GM19035 (cell line): ENCODE data around the gene EFNA5.
"Not testable (repeated sequence)": the region's sequence is repeated elsewhere in the genome, so short reads cannot be mapped to it uniquely, and the experiment has no call there.

Experiments
- ATAC-seq: cut with Tn5 transposase; IDR thresholded peaks from one replicate; pipeline ENCODE4 v1.9.1; 2021; ENCODE audit not compliant: unreplicated experiment

The EFNA5 gene

DNA sequence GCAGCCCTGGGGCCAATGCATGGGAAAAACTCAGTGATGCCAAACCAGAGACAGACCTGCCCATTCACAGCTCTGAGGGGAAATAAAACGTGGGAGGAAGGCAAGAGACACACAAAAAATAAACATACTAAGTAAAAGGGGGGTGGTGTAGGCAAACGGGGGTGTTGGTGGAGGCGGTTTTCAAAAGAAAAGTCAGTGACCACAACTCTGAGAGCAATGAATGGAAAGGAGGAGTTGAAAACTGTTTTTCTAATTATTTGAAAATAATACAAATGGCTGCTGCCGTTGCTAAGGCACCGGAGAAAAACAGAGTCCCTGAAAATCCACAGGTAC is 293.5 kb downstream of the EFNA5 start:
- ATAC-seq = no peak

DNA sequence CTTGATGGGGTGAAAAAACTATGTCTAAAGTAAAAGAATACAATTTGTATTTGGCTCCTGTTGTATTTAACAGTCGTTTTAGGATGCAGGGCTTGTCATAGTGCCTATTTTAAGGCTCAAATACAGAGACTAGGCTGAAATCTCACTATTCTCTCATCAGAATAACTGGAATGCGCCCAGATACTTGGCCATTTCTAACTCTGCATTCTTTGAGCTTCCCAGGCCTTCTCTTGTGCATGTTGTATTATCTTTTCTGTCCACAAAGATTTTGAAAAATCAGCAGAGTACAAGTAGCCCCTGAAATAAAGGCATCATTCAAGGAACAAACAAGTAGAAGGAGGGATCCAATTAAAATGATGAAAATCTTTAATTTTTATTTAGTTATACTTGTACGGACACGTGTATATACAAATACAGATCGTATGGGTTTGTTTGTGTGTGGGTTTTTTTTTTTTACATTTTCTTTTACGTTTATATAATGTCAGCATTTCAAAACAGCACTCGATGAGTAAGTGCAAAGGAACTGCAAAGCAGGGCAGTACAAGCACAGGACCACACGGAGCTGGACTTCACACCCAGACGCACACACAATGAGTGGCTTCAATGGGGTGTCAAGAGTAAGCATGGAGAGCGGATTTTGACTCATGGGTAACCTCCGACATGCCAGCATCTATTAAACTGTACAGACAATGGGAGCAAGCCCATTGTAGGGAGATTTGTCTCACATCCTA is 294.0 kb downstream of the EFNA5 start:
- ATAC-seq = no peak

DNA sequence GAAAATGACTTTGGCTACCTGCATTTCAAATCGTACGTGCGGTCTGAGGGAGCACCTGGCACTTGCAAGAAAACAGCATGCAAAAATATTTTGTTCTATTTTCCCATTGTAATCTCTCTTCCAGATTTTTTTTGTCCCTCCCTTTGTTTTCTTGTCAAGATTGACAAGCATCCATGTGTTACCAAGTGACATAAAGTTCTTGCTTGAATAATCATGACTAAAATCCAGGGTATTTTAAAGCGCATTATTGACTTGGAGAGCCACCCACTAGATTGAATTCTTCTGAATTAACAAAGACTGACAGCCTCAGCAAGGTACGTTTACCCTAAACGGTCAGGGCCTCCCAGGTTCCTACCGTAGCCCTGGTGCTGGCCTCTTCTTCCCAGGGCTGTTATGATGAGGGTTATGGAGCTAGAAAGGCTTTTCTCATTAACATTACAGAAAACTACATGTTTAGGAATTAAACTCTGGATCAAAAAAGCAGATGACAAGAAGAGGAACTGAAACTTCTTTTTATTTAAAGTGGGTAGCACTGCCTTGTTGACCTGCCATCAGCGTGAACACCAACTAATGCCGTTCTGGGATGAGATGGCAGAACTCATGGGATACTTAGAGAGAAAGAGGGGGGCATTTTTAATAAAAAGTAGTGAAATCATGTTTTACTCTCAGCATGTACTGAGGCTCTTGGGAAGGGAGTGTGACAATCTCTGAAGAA is 297.0 kb downstream of the EFNA5 start:
- ATAC-seq = no peak

DNA sequence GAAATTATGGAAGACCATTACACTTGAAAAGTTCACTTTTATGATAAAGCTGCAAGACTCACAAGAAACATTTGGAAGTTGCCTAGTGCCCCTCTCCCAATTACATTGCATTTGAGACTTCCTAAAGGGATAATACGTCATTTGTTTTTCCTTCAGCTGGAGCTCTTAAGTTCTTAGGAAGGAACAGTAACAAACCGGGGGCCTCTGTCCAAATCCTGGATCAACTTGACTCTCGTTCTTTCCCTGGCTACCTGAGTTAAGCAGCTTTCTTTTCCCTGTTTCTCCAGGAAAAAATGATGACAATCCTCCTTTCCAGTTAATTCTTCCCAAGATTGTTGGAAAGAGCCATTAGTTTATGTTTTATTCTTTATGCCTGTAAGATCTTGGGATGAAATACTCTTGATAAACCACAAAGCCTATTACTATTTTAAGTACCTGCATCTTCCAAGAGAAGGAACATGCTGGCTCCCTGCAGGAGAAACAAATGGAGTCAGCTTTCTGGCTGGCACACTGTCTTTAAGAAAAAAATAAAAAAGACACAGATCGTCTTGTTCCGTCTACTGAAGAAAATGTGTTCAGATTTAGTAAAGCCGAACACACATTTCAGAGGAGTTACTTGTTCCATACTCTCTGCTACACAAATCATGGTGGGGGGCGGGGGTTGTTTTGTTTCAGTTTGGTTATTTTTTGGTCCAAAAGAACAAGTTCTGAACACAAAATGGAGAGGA is 297.9 kb downstream of the EFNA5 start:
- no peak for ATAC-seq

DNA sequence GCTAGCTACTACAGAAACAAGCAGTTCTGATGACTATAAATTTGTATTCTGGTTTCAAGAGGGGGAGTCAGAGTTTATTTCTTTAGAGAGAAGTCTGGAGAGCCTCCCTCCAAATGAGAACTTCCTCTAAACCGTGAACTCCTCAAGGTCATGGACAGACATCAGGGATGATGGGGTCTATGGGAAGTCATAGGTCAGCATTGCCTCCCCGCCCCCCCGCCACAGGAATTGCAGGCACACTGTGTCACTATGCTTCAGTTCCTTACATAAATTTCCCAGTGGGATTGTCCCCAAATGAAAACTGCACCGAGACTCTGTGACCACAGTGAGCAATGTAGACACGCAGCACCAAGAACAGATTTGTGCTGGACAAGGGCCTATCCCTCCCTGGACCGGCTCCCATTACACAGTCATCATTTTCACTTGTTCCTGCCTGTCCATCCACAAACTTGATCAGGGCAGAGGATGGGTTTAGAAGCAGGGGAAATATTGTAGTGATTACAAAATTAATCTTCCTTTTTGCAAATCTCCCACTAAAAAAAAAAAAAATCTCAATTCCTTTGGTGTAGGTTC is 300.3 kb downstream of the EFNA5 start:
- no peak for ATAC-seq

DNA sequence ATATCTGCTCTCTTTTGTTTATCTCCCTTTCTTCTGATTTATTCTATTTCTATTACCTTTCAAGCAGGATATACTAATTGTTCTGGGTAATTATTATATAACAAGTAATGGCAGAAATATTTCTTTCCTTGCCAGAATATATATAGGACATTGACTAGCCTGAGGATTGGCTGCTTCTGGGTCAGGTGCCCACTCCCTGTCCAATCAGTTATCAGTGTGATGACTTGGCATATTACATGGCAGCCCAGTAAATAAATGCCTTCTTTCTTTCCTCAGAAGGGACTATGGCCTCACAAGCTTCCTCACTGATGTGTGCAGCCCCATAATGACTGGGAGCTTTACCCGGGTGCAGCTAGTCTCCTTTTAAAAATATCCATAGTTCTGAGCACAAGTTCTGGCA is 301.1 kb downstream of the EFNA5 start:
- no peak for ATAC-seq

DNA sequence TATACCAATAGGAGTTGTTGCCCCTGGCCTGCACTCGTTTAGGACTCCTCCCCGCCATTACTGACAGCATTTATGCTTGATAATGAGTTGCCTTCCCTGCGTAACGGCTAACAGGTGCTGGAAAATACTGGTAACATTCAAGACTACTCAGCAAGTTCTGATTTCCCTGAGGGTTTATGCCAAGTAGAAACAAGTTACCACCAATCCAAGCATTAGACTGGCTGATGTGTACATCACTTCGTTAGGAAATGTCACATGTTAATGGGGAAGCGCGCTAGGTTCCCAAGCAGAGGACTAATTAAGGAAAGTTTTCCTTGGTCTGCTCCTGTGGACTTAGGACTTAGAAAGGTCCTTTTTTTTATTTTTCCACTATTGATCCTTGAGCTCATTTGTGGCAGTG is 302.1 kb downstream of the EFNA5 start:
- no peak for ATAC-seq

DNA sequence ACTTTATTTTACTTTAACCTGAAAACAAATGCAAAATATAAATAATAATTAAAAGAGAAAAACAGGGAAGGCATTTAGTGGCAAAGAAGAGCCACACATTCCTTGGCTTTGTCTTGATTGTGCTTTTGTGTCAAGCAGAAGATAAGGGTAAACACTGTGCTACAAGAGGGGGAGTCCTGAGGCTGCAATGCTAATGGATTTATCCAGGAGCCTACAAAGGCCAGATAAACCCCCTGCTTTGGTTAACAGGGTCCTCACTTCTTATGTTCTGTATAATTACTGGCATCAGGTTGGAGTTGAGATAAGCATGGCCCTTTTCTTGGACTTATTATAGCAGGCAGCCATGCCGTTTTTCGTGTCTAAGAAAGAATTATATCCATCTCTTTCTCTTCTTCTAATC is 302.8 kb downstream of the EFNA5 start:
- no peak for ATAC-seq

DNA sequence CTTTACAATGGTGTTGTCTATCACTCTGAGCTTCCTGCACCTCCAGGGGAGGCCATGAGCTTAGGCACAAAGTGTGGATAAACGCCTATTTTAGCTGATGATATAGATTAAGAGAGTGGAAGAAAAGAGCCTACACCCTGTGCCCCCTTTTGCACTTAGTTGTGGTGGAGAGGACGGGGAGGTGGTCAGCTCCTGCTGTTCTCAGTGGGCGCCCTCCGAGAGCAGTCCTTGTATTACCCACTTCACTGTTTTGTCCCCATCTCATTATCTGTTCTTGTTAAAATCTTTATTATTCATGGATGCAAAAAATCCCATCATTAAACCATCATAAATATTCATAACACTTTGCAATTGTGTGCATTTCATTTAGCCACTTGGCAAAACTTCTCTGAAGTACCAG is 303.3 kb downstream of the EFNA5 start:
- ATAC-seq = no peak

DNA sequence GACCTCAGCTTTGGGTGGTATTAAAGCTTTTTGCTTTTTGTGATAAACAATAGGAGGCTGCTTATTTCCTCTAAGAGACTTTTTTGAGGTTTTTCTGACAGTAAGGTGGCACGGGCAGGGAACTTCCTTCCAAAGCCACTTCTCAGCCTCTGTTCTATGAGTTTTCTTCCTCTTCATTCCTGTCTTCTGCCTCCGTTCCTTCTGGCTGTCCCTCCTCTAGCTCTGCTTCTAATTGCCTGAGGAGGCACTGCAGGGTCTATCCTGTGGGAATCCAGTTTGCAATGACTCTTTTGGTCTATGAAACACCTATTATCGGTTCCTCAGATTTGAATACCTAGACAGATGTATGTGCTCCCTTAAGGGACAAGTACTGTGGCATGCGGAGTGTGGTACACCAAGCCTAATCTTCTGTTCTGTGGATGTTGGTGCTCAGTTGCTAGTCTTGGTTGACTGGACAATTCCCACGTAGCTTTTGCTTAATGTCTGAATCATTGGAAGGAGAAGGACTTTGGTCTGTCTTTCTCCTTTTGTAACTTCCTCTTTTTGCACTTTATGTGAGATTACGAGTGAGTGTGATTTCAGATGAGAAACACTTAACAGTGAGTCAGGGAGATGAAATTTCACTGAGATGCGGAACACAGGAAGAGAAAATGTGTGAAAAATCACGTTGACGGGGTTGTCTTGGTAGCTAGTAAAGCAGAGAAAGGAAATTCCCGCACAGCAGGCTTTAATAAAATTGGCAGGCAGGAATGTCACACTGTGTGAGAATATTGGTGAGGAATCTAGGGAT is 305.2 kb downstream of the EFNA5 start:
- peak; percentile 49 for ATAC-seq

DNA sequence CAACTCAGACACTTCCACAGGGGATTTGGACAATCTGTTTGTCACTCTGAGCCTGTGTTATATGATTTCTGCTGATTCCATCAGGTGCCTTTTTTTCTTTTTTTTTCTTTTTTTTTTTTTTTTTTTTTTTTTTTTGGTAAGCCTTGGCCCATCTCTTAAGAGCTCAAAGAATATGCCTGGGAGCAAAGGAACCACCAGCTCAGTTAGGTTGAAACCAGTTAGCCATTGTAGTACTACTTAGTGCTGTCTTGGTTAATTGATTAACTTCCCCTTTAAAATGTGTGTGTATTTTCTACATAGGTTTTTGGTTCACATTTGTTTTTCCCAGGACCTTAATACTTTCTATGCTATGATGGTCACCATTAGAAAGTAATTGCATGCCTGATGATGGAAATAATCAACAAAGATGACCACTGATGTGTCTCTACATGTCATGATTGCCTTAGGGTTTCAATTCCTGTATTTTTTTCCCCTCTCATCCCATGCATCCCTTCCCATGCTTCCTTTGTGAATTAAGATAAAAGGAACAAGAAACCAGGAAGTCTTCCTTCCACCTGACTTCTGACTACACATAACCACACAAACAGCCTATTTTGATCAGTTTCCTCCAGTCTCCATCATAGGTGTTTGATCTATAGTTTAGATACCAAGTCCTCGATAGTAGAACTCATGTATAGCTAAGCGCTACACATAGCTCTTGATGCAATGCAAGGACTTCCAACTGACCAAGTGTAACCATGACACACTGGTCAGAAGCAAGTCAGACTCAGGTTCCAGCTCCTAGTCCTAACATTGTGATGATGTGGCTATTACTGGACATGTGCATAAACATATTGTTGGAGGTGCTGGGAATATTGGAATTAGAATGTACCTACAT is 306.1 kb downstream of the EFNA5 start:
- ATAC-seq = peak; percentile 16

DNA sequence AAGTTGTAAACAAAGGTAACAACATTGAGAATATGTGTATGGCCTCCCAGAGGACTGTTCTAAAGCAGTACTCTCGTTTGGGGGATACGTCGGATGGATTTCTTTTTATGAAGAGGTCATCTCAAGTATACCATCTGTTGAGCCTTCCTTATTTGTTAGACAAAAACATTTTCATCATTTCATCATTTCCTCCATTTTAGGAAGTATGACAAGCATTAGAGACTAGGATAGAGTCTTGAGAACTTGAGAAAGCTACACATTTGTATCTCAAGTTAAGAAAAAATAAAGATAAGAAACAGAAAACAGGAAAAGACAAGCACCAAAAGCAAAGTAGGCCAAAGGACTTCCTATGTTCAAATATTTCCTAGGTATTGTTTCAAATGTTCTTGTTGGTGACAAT is 307.0 kb downstream of the EFNA5 start:
- ATAC-seq = no peak

DNA sequence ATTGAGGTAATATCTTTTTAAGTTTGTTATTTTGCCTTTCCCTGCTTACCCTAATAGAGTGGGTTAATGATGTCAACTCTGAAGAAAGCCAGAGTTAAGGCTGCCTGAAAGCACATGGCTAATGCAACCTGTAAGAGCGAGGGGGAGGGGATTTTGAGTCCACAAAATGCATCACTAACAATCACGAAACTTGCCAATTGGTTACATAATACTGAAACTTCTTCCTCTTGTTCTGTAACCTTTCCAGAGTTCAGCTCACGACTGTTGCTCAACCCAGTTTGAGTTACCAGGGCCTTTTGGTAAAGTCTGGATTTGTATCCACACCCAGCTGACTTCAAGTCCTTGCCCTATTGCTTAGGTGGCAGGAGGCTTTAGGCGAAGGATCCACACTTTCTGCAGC is 308.8 kb downstream of the EFNA5 start:
- no peak for ATAC-seq

DNA sequence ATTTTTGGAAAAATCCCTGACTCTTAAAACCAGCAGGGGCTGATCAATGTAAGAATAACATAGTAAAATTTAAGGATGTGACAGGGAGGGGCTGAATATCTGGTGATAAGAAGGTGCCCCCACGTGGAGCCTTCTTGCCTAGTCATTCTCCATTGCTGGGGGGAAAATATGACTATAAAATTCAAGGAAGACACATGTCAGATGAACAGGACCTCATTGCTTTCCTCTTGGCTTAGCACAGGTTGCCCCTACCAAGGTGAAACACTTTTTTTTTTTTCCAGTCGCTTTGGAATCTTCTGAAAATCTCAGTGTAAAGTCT is 310.9 kb downstream of the EFNA5 start:
- no peak for ATAC-seq

DNA sequence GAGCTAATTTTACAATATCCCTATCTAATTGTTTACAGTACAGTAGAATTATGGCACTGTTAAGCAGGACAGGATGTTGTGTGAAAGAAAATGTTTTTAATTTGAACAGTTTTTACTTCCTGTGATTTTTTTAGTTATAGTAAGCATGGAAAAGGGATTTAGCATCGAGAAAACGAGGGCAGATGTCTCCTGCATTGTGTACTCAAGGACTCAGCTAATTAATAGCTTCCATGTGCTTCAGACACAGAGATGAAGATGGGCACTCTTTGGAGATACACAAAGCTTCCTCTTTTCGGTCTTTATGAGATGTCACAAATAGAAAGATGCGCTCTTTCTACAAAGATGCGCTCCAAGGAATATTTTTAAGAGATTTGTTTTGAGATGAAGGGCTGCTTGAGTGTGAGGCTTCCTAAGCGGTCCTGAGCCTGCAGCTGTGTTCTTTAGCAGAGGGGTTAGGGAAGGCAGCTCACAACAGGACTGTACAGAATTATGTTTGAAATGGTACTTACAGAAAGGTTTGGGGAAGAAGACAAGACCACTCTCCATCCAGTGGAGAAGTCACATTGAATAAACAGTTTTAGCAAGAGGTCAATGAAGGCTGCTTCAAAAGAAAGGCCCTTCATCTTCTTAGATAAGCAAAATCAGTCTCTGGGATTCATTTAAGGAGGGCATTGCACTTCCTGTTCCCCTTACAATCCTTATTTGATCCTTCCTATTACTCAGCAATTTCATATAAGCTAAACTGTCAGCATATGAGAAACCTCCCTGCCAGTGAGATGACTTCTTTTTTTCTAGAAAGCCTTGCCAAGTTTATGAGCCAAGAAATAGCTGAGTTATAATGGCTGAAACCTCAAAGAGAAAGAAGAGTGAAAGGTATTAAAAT is 311.5 kb downstream of the EFNA5 start:
- ATAC-seq = no peak

DNA sequence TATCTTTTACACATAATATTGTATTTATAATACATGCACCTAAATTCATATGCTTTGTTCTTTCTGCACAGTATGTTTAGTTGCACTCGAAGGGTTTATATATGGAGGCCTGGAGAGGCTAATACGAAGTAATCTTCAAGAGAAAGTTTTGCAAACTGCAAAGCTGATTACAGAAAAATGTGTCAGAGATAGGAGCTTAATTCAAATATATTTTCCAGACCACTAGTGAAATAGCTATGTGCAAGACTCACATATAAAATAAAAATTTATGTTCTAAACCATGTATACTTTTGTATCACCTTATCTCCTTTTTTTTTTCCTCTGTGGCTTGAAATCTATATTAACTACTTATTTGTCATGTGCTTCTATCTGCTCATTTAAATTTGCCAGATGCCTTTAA is 313.8 kb downstream of the EFNA5 start:
- ATAC-seq = no peak

DNA sequence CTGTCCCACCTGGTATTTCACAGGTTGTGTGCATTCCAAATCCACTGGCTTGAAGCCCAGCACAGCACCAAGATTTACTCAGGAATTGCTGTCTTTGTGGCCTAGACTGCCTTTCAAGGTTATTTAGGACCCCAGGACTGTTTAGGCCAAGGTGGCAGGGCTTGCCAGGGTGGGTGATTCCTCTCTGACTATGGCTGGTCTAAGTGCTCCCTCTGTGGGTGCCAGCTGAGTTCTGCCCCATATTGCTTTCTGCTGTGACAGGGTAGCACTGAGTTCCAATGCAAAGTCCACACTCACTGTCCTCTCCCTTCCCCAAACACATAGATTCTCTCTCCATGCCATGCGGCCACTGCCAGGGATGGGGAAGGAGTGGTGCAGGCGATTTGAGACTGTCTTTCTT is 318.2 kb downstream of the EFNA5 start:
- no peak for ATAC-seq

DNA sequence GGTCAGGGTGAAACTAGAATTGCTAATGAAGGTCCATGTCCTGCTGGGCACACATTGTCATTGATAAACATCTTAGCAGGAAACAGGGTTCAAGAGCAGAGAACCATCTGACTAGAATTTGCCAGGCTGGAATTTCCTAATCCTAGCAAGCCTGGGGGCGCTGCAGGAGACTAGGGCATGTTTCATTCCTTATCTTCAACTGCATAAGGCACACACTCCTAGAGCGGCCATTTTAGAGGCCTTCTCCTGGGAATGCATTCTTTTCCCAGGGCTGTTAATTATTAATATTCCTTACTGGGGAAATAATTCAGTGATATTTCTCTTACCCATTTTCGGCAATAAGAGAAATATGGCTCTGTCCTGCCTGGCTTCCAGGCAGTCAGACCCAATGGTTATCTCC is 324.2 kb downstream of the EFNA5 start:
- not testable (repeated sequence) for ATAC-seq

DNA sequence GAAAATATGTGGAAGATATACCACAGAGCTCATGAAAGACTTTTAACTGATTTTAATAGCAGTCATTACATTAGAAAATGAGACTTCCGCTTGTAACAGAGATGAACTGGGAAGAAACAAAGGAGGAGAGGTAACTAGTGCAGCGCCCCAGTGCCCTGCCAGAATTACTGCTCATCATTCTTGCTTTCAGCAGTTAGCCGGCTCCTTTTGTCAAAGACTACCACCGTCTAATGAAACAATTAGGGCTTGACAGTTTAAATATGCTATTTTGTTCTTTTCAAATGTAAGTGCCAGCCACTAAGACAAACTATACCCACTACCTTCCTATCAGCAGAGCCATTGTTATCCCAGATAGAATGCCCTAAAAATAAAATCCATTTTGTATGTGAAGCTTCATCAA is 328.4 kb downstream of the EFNA5 start:
- ATAC-seq = no peak
